WTC11 (cell line): Measurements from ENCODE around the gene DGCR8. TPM values are rescaled to one million over a fixed set of nuclear protein-coding genes. Genes with fewer than 3 reads are reported as not detected.

Source experiments
- ATAC-seq: fragments of 200-7000 bp; cut with Tn5 transposase; 2 replicates; pipeline ENCODE4 v1.10.0; 2021; ENCODE audit warnings: mild to moderate bottlenecking, moderate library complexity
- CTCF ChIA-PET: fragments of 300-600 bp; sonication (Branson Sonifier 250); formaldehyde crosslinking; loops from one replicate; lab custom pipeline; 2021; ENCODE audit warnings: antibody characterized with exemption; lab: Charles Lee
- POLR2A ChIA-PET: fragments of 350-600 bp; sonication (Branson Sonifier 250); formaldehyde crosslinking; loops from one replicate; lab custom pipeline; 2021; ENCODE audit warnings: antibody characterized with exemption; lab: Charles Lee
- DNase-seq: peaks from one replicate; pipeline ENCODE4 v3.0.0; 2021; ENCODE audit warnings: low spot score
- H3K27ac Mint-ChIP-seq: 2 replicates; pipeline ENCODE4 v1.8.0; 2021; ENCODE audit warnings: mixed read lengths
- H3K27me3 Mint-ChIP-seq: 2 replicates; pipeline ENCODE4 v1.8.0; 2021; ENCODE audit warnings: low read depth, mild to moderate bottlenecking, moderate library complexity, mixed read lengths
- H3K36me3 Mint-ChIP-seq: 2 replicates; pipeline ENCODE4 v1.8.0; 2021; ENCODE audit warnings: mixed read lengths
- H3K4me1 Mint-ChIP-seq: 2 replicates; pipeline ENCODE4 v1.8.0; 2022; ENCODE audit warnings: mixed read lengths
- H3K4me3 Mint-ChIP-seq: 2 replicates; pipeline ENCODE4 v1.8.0; 2021; ENCODE audit warnings: mild to moderate bottlenecking, moderate library complexity, mixed read lengths
- H3K9me3 Mint-ChIP-seq: 2 replicates; pipeline ENCODE4 v1.8.0; 2021; ENCODE audit warnings: mixed read lengths
- ARID4B ChIP-seq: sonication (generic); formaldehyde crosslinking; IDR thresholded peaks from 2 replicates; pipeline ENCODE4 v1.8.0; 2023; ENCODE audit warnings: missing genetic modification reagents, mild to moderate bottlenecking, borderline replicate concordance
- CTCF ChIP-seq: fragments of 200-600 bp; IDR thresholded peaks from 2 replicates; pipeline ENCODE4 v1.8.0; 2022; ENCODE audit warnings: antibody characterized with exemption
- IRF1 ChIP-seq: sonication (generic); formaldehyde crosslinking; IDR thresholded peaks from 2 replicates; pipeline ENCODE4 v1.8.0; 2023; ENCODE audit warnings: missing genetic modification reagents
- JAZF1 ChIP-seq: fragments of 250-450 bp; sonication (Bioruptor Pico); IDR thresholded peaks from 2 replicates; pipeline ENCODE4 v1.9.0; 2021; ENCODE audit warnings: moderate library complexity, mild to moderate bottlenecking, inconsistent platforms
- JUN ChIP-seq: sonication (generic); formaldehyde crosslinking; IDR thresholded peaks from 2 replicates; pipeline ENCODE4 v1.8.0; 2023; ENCODE audit warnings: mild to moderate bottlenecking, missing genetic modification reagents
- NR1H2 ChIP-seq: sonication (generic); formaldehyde crosslinking; IDR thresholded peaks from 2 replicates; pipeline ENCODE4 v1.9.0; 2021; ENCODE audit warnings: mild to moderate bottlenecking, moderate library complexity, missing genetic modification reagents
- PRRX2 ChIP-seq: fragments of 250-450 bp; sonication (Bioruptor Pico); IDR thresholded peaks from 2 replicates; pipeline ENCODE4 v1.8.0; 2021; ENCODE audit warnings: mild to moderate bottlenecking
- SMAD4 ChIP-seq: sonication (generic); formaldehyde crosslinking; IDR thresholded peaks from 2 replicates; pipeline ENCODE4 v1.8.0; 2022; ENCODE audit warnings: mild to moderate bottlenecking, missing genetic modification reagents
- USF2 ChIP-seq: sonication (generic); formaldehyde crosslinking; IDR thresholded peaks from 2 replicates; pipeline ENCODE4 v1.8.1; 2023; ENCODE audit warnings: mild to moderate bottlenecking, missing genetic modification reagents, moderate library complexity
- ZNF423 ChIP-seq: fragments of 250-450 bp; sonication (Bioruptor Pico); IDR thresholded peaks from 2 replicates; pipeline ENCODE4 v2.1.2; 2022; ENCODE audit warnings: mild to moderate bottlenecking, moderate library complexity
- ZNF425 ChIP-seq: fragments of 250-450 bp; sonication (Bioruptor Pico); conservative IDR thresholded peaks from 2 replicates; pipeline ENCODE4 v1.9.0; 2021; ENCODE audit warnings: mild to moderate bottlenecking
- ZNF532 ChIP-seq: fragments of 250-450 bp; sonication (Bioruptor Pico); IDR thresholded peaks from 2 replicates; pipeline ENCODE4 v1.9.0; 2021; ENCODE audit warnings: mild to moderate bottlenecking, borderline replicate concordance
- ZNF671 ChIP-seq: fragments of 250-450 bp; sonication (Bioruptor Pico); IDR thresholded peaks from 2 replicates; pipeline ENCODE4 v1.8.0; 2021; ENCODE audit warnings: mild to moderate bottlenecking
- total RNA-seq: library from RNA; stranded (reverse); gene quantifications from 3 replicates; pipeline ENCODE4 v1.2.3, GENCODE V29; 2021

The DGCR8 gene
- total RNA-seq, 1 experiment from 2014 or later, result 55.0 TPM

- ATAC-seq (no peak), DNase-seq (no peak)
- no peak for TF ChIP-seq JAZF1 (CRISPR knock-in tag)
- TF ChIP-seq IRF1 (CRISPR knock-in tag), result no peak
- TF ChIP-seq PRRX2, result no peak
- TF ChIP-seq ZNF671, result no peak
- TF ChIP-seq CTCF, result no peak
- TF ChIP-seq NR1H2 (CRISPR knock-in tag), result no peak
- no peak for TF ChIP-seq JUN
- no peak for TF ChIP-seq ZNF425 (CRISPR knock-in tag)
- no peak for TF ChIP-seq USF2 (CRISPR knock-in tag)
- no peak for TF ChIP-seq ZNF423
- no peak for TF ChIP-seq ARID4B (CRISPR knock-in tag)
- TF ChIP-seq SMAD4 (CRISPR knock-in tag), result no peak
- TF ChIP-seq ZNF532 (CRISPR knock-in tag), result no peak
- TF ChIP-seq, all 79 proteins: peak for 0
- peaks cover 13% of the 10 kb centered on the region for H3K36me3 Mint-ChIP-seq
- peaks cover 8% of the 10 kb centered on the region for H3K9me3 Mint-ChIP-seq
- no peaks in the 10 kb centered on the region for H3K4me1 Mint-ChIP-seq
- no peak overlapping the region for H3K27ac Mint-ChIP-seq
- POLR2A ChIA-PET, result no interaction called here
- H3K4me3 Mint-ChIP-seq, result no peak overlapping the region
- CTCF ChIA-PET, result interaction anchor here (0.8 kb wide), 1 partner anchor 38 kb away, joined by 3 read pairs; no protein-coding TSS in a partner anchor
- no peaks in the 10 kb centered on the region; the same call in 1 of the 2 replicates for H3K27me3 Mint-ChIP-seq
Measured at GRCh38 chr22:20053407-20054033, 26.5 kb upstream of the DGCR8 start.
